Measurements from ENCODE around the gene TBC1D22A. TPM values are rescaled to one million over a fixed set of nuclear protein-coding genes. Genes with fewer than 3 reads are reported as not detected.

The TBC1D22A gene
- total RNA-seq, 1 experiment from 2014 or later = 20.9 TPM

- Histone ChIP-seq H3K4me2 (ENCODE audit: low read length) (peak overlapping the region; percentile 34), H3K9ac (ENCODE audit: low read length) (no peak overlapping the region), H3K9me3 (ENCODE audit: control insufficient read depth in 1 of 2, insufficient read depth in 1 of 2, low read depth in 1 of 2, low read length in 2 of 2) (no peaks in the 10 kb centered on the region), H3K79me2 (ENCODE audit: insufficient read depth, low read length) (peaks cover 7% of the 10 kb centered on the region; the same call in 1 of the 2 replicates), H3K27me3 (ENCODE audit: insufficient read depth, low read length) (no peaks in the 10 kb centered on the region), H3K4me1 (ENCODE audit: control insufficient read depth in 1 of 2, insufficient read depth in 2 of 2, low read length in 2 of 2) (peaks cover 0 to 16% of the 10 kb centered on the region in 2 experiments; a peak in 2 of 4 replicates), H3K36me3 (ENCODE audit: control insufficient read depth in 1 of 2, insufficient read depth in 2 of 2, low read length in 2 of 2) (no peaks in the 10 kb centered on the region), H2AFZ (ENCODE audit: low read depth, low read length, poor library complexity, severe bottlenecking) (no peak overlapping the region), H4K20me1 (ENCODE audit: insufficient read depth) (no peaks in the 10 kb centered on the region), H3K9me2 (ENCODE audit: insufficient read depth) (no peaks in the 10 kb centered on the region), H3K4me3 (replicated peaks in 1 of 2; ENCODE audit: low read depth in 1 of 2, low read length in 2 of 2) (no peak overlapping the region), H3K27ac (ENCODE audit: low read depth, low read length) (no peak overlapping the region)
- DNase-seq (ENCODE audit: low read depth, low spot score) = no peak
- intact Hi-C loops (cut with micrococcal nuclease) = no loop called here
- RAD21 ChIA-PET (ENCODE audit: low non-redundant PET in 1 of 2, low total read pairs in 2 of 2, uncharacterized antibody in 2 of 2, unreplicated experiment in 2 of 2) = no interaction called here
- BruUV-seq (replicated peaks) = no TSS peak
- no peak for TF ChIP-seq TCF7L2 (IDR thresholded peaks at IDR 0.05; ENCODE audit: borderline replicate concordance, extremely low read depth, insufficient read depth, insufficient read length)
- TF ChIP-seq JUND (IDR thresholded peaks at IDR 0.05) = no peak
- POLR2A ChIA-PET = no interaction called here
- CTCF ChIA-PET = no interaction called here
- ATAC-seq = no peak
Measured at GRCh38 chr22:46813816-46814597, 51.6 kb downstream of the TBC1D22A start.

GRCh38 chr22:46815132-46815531 is 52.7 kb downstream of the TBC1D22A start:
- no peak for ATAC-seq
- Histone ChIP-seq H4K20me1 (ENCODE audit: insufficient read depth) (no peaks in the 10 kb centered on the region), H3K9me3 (ENCODE audit: control insufficient read depth in 1 of 2, insufficient read depth in 1 of 2, low read depth in 1 of 2, low read length in 2 of 2) (no peaks in the 10 kb centered on the region), H3K9ac (ENCODE audit: low read length) (no peak overlapping the region), H3K4me1 (ENCODE audit: control insufficient read depth in 1 of 2, insufficient read depth in 2 of 2, low read length in 2 of 2) (peaks cover 0 to 16% of the 10 kb centered on the region in 2 experiments; a peak in 2 of 4 replicates), H3K27ac (ENCODE audit: low read depth, low read length) (no peak overlapping the region), H3K79me2 (ENCODE audit: insufficient read depth, low read length) (peaks cover 11% of the 10 kb centered on the region), H2AFZ (ENCODE audit: low read depth, low read length, poor library complexity, severe bottlenecking) (no peak overlapping the region), H3K4me2 (ENCODE audit: low read length) (no peak overlapping the region), H3K36me3 (ENCODE audit: control insufficient read depth in 1 of 2, insufficient read depth in 2 of 2, low read length in 2 of 2) (no peaks in the 10 kb centered on the region), H3K27me3 (ENCODE audit: insufficient read depth, low read length) (no peaks in the 10 kb centered on the region), H3K4me3 (replicated peaks in 1 of 2; ENCODE audit: low read depth in 1 of 2, low read length in 2 of 2) (no peak overlapping the region), H3K9me2 (ENCODE audit: insufficient read depth) (no peaks in the 10 kb centered on the region)
- POLR2A ChIA-PET = no interaction called here
- CTCF ChIA-PET = no interaction called here
- no TSS peak for BruUV-seq (replicated peaks)
- TF ChIP-seq ELF1 (IDR thresholded peaks at IDR 0.05; ENCODE audit: borderline replicate concordance, low read depth) = no peak
- TF ChIP-seq SRF (IDR thresholded peaks at IDR 0.05; ENCODE audit: low read depth) = no peak
- TF ChIP-seq YY1 (IDR thresholded peaks at IDR 0.05; ENCODE audit: extremely low read depth, insufficient replicate concordance, low read depth, low read length) = no peak
- no peak for TF ChIP-seq SP1 (IDR thresholded peaks at IDR 0.05; ENCODE audit: low read depth)
- no peak for DNase-seq (ENCODE audit: low read depth, low spot score)
- RAD21 ChIA-PET (ENCODE audit: low non-redundant PET in 1 of 2, low total read pairs in 2 of 2, uncharacterized antibody in 2 of 2, unreplicated experiment in 2 of 2) = no interaction called here
- intact Hi-C loops (cut with micrococcal nuclease) = no loop called here
